ENCODE results near the gene GAP43. TPM values are rescaled to one million over a fixed set of nuclear protein-coding genes. Genes with fewer than 3 reads are reported as not detected.

Gene GAP43
- total RNA-seq, 1 experiment from 2014 or later = not detected

DNA sequence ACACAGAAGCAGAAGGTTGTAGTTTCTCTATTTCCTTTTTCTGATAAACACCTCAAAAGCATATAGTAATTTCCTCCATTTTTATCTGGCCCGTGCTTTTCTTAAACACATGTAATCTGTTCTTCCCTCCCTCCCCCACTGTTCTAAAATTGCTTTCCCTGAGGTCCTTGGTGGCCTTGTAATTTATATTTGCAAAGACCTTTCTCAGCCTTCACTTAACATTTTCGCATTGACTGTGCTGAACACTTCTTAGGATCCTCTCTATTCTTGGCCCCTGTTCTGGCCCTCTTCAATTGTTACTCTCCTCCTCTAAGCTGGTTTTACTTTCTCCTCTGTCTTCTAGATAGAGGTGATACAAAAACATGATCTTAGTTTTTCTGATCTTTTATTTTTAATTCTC lies 28.3 kb downstream of the GAP43 start:
- Histone ChIP-seq H3K27me3 (no peaks in the 10 kb centered on the region), H3K4me3 (no peak overlapping the region), H3K36me3 (no peaks in the 10 kb centered on the region), H3K9me3 (no peaks in the 10 kb centered on the region)
- DNase-seq = no peak

DNA sequence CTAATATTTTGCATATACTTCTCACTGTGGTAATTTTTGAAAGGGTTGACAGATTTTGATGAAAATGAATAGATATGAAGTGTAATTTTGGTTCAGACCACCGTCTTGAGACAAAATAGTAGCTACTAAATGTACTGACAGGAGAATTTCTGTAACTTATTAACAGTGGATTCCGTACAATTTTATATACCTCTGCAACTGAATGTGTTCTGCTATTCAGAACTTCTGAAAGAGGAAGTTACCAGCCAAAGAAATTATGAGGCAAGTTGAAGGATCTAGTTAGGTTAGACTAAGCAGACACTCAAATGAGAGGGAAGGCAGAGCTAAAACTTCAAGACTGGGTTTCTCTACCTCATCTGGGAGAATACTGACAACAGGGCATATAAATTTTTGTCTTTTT lies 29.4 kb downstream of the GAP43 start:
- H3K9me3 ChIP-seq = no peaks in the 10 kb centered on the region
- H3K36me3 ChIP-seq = no peaks in the 10 kb centered on the region
- H3K4me3 ChIP-seq = no peak overlapping the region
- H3K27me3 ChIP-seq = no peaks in the 10 kb centered on the region
- no peak for DNase-seq

DNA sequence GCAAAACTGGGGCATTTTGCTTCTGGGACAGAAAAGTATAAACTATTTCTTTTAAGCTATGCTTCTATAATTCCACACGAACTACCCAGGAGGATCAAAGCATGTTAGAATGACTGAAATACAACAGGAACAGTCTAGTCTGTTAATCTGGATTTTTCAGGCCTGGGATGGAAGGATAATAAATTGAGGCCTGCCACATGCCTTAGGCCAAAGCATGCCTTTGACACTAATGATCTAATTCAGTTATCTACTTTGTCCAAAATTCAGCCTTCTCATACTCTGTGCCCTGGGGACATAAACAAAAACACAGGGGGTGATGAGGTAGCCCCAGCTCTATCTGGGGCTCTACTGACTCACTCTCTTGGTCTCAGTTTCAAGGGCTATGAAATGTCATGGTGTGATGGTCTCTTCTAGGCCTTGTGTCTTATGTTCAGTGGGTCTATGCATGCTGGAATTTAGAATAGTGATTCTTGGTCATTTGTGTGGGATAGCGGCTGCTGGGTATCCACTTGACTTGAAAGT lies 32.5 kb downstream of the GAP43 start:
- Histone ChIP-seq H3K36me3 (no peaks in the 10 kb centered on the region), H3K27me3 (no peaks in the 10 kb centered on the region), H3K4me3 (no peak overlapping the region), H3K9me3 (no peaks in the 10 kb centered on the region)
- no peak for DNase-seq

DNA sequence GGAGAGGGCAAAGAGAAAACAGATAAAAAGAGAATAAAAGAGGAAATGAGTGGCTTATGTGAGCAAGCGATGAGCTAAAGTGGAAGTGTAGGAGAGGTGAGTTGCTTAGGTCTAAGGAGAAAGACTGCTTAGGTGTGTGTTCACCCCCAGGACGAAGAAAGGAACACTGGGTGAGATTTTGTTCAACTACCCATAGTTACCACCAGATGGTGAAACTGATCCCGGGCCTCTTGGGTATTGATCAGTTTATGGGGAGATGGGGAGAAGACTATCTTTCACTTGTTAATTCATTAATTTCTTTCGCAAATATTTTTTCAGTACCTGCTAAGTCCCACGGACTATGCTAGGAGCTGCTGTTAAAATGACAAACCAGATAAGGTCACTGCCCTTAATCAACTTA lies 33.9 kb downstream of the GAP43 start:
- Histone ChIP-seq H3K36me3 (no peaks in the 10 kb centered on the region), H3K9me3 (no peaks in the 10 kb centered on the region), H3K27me3 (no peaks in the 10 kb centered on the region)

DNA sequence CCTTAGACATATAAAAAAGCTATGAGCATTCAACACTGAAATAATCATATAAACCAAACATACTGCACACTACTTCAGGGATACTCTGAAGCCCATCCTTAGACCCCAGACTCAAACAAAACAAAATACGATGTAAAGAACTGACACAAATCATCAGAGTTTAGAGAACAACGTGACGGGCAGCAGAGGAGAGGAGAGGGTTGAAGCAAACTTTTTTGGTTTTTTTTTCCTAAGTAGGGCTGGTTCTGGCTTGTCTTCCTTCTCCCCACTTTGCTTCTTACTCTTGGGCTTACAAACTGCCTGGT lies 34.7 kb downstream of the GAP43 start:
- Histone ChIP-seq H3K36me3 (no peaks in the 10 kb centered on the region), H3K4me3 (peak overlapping the region; percentile 62), H3K27me3 (no peaks in the 10 kb centered on the region), H3K9me3 (no peaks in the 10 kb centered on the region)
- DNase-seq = no peak

More for the DNA sequence above, 33.9 kb downstream of the GAP43 start:
- no peak overlapping the region for H3K4me3 ChIP-seq
- DNase-seq = no peak

DNA sequence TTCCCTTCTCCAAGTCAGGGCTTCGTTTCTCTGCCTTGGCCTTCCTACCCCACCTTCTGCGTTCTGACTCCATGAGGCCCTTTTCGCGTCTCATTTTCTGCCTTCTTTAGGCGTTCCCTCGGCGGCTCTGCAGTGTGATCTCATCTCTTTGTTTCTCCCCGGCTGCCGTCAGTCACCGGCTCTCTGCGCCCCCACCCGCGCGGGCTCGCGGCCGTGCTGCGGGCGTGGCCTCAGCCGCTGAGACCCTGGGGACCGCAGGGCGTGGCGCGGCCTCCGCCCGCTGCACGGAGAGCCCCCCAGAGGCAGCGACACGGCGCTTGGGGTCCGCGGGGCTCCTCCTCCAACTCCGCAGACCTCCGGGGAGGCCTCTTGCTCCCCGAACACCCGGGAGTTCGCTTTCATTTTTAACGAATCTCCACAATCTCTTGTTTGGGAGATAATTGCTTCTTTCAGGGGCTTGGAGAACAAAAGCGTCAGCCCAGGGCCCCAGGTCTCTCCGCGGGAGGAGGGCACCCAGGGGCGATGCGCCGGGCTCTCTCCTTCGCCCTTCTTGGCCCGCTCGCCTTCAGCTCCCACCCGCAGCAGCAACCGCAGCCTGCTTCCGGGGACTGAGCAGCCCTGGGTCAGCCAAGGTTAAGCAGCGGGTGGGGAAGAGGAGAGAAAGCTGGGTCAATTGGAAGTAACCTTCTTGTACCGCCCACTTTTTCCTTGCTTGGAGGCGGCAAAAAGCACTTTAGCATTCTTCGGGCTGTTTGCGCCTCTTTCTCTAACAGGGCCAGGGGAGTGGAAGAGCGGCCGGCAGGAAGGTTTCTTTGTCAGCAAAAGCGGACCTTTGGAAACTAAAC lies 35.2 kb downstream of the GAP43 start:
- H3K27me3 ChIP-seq = no peaks in the 10 kb centered on the region
- DNase-seq = peak; percentile 95
- no peaks in the 10 kb centered on the region for H3K36me3 ChIP-seq
- peak overlapping the region; percentile 62 for H3K4me3 ChIP-seq
- H3K9me3 ChIP-seq = no peaks in the 10 kb centered on the region

DNA sequence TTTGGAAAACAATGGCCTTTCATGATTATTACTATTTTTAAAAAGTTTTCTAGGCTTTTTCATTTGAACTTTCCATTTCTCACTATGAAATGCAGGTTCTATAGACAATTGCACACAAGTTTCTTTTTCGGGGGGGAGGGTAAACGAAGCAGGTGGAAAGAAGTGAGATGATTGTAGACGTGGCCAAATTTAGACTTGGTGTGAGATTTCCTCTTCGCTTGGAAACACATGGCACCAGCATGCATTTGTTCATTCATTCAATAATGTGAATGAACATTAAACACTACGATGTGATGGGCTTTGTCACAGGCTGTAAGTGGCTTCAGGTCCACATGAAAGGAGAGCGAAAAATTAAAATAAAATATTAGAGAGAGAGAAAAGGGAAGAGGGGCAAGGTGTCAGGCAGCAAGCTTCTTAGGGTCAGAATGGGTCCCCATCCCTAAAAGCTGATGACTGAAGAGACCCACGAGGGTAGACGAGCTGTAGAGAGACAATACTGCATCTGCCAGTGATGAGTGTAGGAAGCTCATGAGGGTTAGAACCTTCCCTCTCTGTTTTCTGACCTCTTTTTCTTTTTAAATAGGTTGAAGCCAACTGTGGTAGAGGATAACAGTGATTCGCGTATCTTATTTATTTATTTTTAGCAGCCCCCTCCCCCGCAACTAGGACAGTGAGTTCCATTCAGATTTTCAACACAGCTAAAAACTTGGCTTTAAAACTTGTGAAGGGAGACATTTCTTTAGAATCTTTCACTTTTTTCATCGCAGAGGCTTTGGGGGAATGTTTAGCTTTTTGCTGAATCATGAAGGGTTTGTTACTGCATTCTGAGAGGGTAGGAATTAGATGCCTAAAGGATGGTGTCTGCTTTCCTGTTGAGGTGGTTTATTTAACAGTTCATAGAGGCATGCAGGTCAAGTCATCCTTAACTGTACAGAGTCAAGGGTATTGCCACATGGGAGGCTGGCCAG lies 36.2 kb downstream of the GAP43 start:
- DNase-seq = no peak
- H3K27me3 ChIP-seq = no peaks in the 10 kb centered on the region
- no peaks in the 10 kb centered on the region for H3K9me3 ChIP-seq
- H3K36me3 ChIP-seq = no peaks in the 10 kb centered on the region
- peak overlapping the region; percentile 62 for H3K4me3 ChIP-seq

DNA sequence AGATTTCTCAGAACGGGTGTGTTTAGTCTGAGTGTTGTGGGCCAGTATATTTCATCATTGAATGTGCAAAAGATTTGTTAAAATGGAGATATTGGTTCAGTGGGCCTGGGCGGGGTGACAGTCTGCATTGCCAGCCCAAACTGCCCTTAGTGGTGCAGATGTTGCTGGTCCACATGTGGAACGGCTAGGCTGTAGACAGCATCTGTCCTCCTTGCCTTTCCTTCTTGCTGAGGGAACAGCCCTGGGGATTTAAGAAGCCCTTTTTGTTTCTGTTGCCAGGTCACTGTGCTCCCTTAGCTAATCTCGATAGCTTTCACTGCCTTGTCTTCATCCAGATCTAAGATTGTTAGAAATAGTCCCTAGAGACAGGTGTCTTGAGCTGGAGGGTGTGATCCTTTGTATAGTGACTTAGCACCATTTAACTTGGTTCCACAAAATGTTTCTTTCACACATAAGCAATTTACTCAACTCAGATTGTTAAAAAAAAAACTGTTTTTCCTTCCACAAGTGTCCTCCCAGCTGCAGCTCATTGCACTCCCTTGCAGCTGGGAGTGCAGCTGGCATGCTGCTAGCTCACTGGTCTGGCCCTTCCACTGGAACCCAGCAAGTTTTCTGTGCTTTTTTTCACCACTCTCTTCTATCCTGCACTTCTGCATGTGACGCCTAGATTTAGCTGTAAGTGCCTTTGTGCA lies 37.5 kb downstream of the GAP43 start:
- Histone ChIP-seq H3K9me3 (no peaks in the 10 kb centered on the region), H3K36me3 (no peaks in the 10 kb centered on the region), H3K27me3 (no peaks in the 10 kb centered on the region; the same call in 1 of the 2 replicates), H3K4me3 (no peak overlapping the region)
- DNase-seq = no peak

DNA sequence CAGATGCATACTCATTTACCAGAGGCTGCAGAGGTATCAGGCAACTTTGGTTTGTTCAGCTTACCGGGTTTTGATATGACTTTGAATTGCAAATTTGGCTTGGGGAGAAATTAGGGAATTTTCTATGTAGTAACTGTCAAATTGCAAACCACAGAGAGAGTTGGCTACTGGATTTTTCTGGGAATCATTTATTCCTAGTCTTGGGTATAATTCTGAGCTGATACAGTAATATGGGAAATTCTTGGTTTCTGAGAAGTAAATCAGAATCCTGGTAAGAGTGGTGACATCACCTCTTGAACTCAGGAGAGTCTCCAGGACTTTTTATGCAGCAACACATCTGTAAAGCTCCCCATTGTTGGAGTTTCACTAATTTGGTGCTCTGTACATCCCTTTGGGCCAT lies 39.0 kb downstream of the GAP43 start:
- Histone ChIP-seq H3K36me3 (no peaks in the 10 kb centered on the region), H3K4me3 (no peak overlapping the region), H3K9me3 (no peaks in the 10 kb centered on the region), H3K27me3 (no peaks in the 10 kb centered on the region; the same call in 1 of the 2 replicates)
- no peak for DNase-seq

DNA sequence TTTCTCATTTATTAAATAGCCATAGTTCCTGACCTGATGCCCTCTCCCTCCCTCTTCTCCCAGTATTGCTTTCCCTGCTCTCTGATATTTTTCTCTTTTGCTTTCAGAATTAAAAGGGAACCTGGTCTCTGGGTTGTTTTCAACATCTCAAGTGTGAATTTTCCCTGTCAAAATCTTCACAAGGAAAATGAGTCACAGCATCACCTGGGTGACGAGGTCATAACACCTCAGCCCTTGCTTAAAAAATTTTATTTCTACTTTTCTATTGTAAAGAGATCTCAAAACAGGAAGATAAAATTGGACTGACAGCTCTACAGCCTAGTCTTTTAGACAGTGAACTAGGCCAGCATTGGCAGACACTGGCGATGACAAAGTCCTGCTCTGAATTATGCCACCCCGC lies 40.1 kb downstream of the GAP43 start:
- no peaks in the 10 kb centered on the region; the same call in 1 of the 2 replicates for H3K27me3 ChIP-seq
- H3K36me3 ChIP-seq = no peaks in the 10 kb centered on the region
- H3K9me3 ChIP-seq = no peaks in the 10 kb centered on the region
- no peak overlapping the region for H3K4me3 ChIP-seq
- DNase-seq = no peak

DNA sequence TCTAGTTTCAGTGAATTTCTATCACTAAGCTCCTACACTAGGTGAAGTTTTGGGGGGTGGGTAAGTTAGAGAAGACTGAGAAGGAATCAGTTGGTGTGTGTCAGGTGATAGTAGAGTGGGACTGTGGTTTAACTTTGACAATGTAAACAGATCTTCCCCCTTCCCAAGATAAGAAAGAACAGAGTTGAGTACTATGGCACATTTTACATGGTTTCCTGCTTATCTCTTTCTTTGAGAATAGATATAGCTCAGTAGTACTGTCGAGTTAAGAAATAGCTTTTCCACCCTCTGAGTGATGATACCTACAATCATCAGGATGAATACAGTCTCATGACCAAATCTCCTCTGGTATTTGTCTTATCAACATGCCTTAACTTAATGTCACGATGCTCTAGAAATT lies 42.8 kb downstream of the GAP43 start:
- Histone ChIP-seq H3K9me3 (no peaks in the 10 kb centered on the region), H3K27me3 (no peaks in the 10 kb centered on the region; the same call in 1 of the 2 replicates), H3K4me3 (no peak overlapping the region), H3K36me3 (no peaks in the 10 kb centered on the region)
- no peak for DNase-seq

DNA sequence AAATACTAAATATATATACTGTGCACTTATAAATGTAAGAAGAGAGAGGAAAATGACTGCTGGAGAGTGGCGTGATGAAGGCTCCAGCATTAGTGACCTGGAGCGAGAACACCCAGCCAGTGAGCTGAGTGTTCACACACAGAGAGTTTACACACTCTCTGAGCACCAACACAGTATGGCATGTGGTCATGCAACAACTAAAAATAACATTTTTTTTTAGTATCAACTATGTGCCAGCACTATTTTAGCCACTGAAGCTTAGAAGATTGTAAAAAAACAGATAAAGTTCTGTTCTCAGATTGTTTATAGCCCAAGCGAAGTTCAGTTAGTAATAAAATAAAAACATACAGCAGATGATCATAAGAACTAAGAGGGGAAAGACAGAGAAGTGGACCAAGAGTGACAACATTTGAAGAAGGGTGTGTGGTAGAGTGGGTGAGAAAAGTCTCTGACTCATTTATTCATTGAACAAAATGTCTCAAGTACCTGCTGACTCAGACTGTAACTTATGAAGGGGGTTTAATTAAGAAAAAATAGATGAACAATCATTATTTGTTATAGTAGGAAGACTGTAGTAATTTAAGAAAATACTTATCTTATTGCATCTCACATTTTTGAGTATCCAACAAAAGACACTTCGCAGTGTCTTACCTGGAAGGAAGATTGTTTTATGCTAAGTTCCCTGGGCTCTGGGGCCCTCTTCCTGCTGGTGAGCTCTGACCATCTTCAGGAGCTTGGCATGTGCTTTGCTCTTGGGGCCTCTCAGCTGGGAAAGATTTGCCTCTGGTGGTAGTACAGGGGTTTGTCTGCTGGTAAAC lies 43.8 kb downstream of the GAP43 start:
- Histone ChIP-seq H3K36me3 (no peaks in the 10 kb centered on the region), H3K9me3 (no peaks in the 10 kb centered on the region), H3K4me3 (no peak overlapping the region), H3K27me3 (no peaks in the 10 kb centered on the region; the same call in 1 of the 2 replicates)
- no peak for DNase-seq

DNA sequence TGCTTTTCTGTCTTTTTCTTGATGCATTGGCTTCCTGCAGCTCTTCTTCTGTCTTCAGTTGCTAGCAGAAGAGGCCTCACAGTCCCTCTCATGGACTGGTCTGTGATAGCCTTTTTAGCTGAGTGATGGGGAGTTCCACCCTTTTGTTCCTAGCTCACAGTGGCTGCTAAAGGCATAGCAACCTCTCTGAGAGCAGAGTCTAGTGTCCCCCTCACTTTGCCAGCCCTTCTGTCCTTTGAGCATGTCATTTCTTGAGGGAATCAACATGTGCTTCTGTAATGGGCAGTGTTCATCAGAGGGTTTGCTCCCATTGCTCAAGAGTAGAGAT lies 44.4 kb downstream of the GAP43 start:
- H3K4me3 ChIP-seq = no peak overlapping the region
- no peak for DNase-seq

DNA sequence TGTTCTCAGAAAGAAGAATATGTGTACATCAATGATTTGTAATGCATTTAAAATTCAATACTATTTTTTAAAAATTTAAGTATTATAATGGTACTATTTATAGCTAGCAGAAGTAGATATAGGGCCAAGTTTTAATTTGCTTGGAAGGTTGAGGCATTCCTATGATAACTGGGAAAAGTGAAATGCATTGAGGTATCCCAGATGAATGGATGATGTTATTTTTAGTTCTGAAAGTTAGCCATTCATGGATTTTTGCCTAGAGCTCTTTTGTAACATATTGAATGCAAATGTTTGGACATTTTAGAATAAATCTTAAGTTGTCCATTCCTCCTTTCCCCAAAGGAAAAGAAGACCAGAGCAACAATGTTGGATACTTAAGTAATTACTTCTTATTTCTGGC lies 47.6 kb downstream of the GAP43 start:
- no peak for DNase-seq
- Histone ChIP-seq H3K27me3 (no peaks in the 10 kb centered on the region; the same call in 1 of the 2 replicates), H3K4me3 (no peak overlapping the region), H3K9me3 (no peaks in the 10 kb centered on the region), H3K36me3 (no peaks in the 10 kb centered on the region)

More for the DNA sequence above, 44.4 kb downstream of the GAP43 start:
- Histone ChIP-seq H3K9me3 (no peaks in the 10 kb centered on the region), H3K27me3 (no peaks in the 10 kb centered on the region; the same call in 1 of the 2 replicates), H3K36me3 (no peaks in the 10 kb centered on the region)

DNA sequence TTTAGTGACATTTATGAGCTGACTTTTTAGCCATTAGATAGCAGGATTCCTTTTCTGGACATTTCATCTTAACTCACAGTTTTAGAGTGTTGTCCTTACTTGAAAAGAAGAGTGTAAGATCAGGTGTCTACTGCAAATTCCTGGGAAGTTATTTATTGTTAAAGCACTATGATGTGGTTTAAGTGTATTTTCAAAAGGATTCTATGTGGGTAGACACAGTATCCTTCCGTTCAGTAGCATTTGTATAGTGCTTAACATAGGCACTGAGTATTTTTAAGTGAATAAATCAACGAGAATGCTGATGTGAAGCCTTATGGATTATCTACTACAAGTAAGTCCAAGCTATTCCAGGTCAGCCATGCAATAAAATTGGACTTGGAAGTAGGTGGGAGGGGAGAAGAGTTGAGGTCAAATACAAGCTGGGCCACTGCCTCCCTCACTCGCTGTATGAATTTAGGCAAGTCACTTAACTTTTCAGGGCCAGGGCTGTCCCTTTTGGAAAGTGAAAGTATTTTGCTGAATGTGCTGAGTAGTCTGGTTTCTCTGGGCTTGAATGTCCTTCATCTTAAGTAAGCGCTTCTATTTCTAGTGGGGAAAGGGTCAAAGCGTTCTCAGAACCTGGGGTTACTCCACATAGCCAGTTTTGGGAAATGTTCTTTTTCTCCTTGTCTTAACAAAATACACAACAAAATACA lies 48.6 kb downstream of the GAP43 start:
- Histone ChIP-seq H3K4me3 (no peak overlapping the region), H3K9me3 (no peaks in the 10 kb centered on the region), H3K36me3 (no peaks in the 10 kb centered on the region), H3K27me3 (no peaks in the 10 kb centered on the region; the same call in 1 of the 2 replicates)
- DNase-seq = no peak
